GM18873 (cell line): ENCODE results near the gene ITPKB.

Source experiments
- ATAC-seq: cut with Tn5 transposase; IDR thresholded peaks from one replicate; pipeline ENCODE4 v1.9.1; 2021; ENCODE audit warnings: mild to moderate bottlenecking, moderate library complexity, moderate number of reproducible peaks; ENCODE audit not compliant: unreplicated experiment, low FRiP score

The ITPKB gene

DNA sequence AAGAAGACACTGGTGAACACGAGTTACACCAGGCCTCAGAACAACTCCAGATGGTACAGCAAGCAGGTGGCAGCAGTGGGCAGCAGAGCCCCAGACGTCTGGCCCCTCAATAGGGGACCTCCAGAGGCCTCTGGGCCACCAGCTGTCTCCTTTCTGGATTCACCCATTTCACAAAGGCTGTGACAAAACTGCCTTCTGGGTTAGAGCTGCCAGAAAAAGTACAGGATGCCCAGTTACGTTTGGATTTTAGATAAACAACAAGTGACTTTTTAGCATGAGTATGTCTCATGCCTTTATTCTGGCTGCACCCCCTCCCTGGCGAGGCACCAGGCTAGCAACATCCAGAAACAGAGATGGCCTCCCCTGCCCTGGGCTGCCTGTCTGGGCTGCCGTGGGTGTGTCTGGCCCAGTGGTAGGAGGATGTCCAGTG is 30.1 kb downstream of the ITPKB start:
- no peak for ATAC-seq

DNA sequence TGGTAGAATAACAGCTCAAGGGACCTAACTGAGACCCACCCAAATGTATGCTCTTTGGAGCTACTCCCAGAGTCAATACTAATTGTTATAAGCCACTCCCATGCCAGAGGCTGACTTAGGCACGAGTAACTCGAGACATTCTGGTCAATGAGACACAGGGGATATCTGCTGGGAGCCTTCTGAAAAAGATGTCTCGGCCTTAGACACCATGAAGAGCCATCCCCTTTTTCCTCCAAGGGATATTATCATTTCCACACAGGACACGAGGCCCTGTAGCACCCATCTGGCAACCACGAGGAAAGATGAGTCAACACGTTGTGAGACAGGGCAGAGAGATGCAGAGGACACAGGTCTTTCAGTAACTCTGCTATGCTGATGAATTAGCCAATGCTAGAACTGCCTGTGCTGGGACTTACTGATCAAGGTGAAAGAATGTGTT is 30.7 kb downstream of the ITPKB start:
- ATAC-seq = no peak

DNA sequence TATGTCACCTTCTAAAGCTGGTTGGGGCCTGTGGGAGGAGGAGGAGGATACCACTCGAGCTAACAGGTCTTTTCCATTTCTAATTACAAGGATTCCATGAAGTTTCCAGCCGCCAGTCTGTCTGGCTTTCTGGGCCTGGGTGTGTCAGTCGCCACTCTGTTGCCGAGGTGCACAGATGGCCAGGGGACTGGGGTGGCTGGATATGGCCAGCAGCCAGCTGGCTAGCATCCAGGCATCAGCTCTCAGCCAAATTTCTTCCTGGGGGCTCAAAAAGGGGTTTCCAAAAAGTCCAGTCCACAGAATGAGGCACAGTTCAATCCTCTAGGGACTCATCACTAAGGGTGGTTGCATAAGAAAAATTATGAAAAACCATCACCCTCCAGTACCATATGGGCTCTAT is 32.4 kb downstream of the ITPKB start:
- no peak for ATAC-seq

DNA sequence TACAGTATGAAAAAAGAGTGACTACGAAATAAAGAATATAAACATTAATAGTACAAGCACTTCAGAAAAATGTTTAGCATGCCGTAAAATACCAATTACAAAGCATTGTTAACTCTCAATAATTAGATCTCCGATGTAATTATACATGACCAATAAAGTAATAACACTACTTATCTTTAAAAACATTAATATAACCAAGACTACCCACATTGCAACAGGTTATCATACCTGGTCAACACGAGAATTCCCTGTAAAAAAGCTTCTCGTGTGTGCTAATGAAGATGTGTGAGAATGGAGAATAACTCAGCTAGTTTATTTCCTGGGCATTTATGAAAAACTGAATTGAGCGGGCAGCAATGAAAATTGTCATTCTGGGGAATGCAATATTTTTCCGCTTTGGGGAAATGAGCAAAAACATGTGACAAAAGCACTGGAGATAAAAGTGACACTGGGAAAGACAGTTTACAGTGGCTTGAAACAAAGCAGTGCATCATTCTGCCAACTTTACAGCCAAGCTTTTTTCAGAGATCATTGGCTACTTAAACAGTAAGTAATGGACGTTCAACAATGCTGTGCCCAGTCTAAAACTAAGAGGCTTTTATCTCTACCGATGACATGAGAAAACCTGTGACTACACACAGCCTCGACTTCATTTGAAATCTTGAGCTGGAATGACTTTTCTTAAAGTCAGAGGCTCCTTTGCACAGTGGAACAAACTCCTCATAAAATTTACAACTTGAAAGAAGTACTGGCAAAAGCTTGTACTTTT is 34.7 kb downstream of the ITPKB start:
- no peak for ATAC-seq

DNA sequence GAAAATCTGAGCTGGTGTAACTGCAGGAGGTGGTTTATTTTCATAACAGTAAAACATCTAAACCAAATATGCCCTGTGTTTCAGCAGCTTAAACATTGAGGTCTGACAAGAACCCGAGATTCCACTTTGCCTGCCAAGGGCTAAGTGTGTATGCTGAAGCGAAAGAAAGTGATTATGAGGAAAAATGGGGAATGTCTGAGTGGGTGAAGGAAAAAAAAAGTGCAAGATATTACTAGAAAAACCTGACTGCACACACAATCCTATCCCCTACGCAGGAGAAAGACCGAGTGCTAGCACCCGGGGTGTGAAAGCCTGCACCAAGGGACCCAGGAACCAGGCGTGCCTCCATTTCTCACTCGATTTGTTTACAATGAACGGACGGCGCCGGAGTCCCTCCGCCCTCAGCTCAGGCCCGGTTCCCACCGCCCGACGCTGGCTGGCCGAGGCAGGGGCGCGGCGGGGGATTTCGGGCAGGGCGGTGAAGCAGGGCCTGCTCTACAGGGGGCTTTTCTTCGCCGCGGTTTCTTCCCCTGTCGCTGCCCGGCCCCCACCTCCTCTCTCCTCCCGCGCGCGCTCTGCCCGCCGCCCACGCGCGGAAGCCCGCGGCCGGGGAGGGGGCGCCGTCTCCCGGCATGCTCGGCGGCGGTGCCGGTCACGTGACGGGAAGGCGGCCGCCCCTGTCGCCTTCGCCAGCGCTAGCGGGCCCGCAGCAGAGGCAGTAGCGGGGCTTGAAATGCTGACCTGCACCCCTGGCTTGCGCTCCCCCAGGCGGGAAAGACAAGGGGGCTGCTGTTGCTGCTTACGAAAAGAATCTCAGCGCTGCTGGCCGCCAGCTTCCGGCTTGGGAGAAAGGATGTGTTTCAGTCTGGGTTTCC is 35.9 kb downstream of the ITPKB start:
- ATAC-seq = no peak

DNA sequence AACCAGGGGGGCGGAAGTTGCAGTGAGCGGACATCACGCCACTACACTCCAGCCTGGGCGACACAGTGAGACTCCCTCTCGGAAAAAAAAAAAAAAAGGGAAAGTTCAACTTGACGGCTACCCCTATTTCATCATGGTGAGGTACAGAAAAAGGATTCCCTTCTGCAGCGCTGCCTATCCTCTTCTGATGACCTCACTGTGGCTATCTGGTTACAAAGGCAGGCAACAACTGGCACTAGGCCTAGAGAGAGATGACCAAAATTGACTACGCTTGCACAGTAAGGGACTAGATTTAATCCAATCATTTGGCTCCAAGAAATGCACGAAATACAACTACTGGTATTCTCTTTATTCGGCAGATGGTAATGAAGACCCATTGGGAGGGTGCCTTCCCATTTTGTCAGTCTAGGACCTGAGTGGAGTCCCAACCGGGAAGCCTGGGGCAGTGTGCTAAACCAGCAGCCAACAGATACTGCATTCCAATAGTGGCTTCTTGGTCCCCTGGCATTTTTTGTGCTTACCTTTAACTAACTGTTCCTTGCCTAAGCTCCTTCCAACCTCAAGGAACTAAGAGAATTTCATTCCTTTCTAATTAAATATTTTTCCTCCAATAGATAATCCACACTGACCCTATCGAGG is 36.6 kb downstream of the ITPKB start:
- ATAC-seq = no peak

DNA sequence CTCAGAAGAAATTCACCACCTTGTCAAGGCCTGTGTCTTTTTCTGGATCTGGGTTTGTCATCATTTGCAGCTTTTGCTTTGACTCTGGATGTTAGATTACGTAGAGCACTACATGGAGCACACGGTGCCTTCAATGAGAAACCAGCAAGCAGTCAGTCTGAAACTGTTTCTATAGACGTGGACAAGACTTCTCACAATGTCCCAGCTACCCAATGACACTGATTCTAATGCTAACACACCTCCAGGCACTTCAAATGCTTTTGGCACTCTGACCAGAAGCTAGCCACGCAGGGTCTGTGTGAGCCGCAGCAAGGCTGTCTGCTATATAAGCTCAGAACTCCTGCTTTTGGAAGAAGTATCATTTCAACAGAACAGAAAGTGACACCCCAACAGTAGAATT is 38.2 kb downstream of the ITPKB start:
- no peak for ATAC-seq

DNA sequence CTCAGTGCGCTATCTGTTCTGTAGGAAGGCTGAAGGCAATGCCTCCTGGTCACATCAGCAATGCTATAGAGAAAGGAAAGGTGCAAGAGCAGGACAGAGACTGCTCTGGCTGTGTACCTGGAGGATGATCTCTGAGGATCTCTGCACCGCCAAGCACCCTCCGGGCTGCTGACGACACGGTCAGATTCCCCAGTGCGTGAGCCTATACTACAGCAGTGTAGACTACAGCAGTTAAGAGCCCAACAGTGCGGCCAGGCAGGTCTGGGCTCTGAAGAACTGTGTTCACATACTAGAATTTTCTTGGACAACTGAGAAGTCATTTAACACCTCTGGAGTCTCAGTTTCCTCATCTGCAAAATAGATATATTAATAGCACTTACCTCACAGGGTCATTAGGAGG is 39.9 kb downstream of the ITPKB start:
- ATAC-seq = no peak

DNA sequence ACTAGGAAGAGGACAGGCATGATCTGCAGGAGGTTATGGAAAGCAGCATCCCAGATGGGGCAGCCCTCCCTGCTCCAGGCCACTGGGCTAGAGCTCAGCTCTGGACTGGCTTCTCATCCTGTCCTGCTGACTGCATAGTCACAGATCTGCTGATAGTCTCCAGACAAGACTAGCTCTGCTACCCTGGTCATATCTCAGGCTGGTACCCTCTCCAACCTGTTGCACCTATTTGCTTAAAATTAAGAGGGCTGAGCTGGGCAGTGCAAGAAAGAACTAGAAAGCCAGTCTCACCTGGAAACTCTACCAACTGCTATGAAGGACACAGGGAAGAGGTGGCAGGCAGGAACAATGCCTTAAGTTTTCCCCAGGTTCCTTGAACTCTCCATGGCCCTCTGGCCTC is 40.4 kb downstream of the ITPKB start:
- ATAC-seq = no peak

DNA sequence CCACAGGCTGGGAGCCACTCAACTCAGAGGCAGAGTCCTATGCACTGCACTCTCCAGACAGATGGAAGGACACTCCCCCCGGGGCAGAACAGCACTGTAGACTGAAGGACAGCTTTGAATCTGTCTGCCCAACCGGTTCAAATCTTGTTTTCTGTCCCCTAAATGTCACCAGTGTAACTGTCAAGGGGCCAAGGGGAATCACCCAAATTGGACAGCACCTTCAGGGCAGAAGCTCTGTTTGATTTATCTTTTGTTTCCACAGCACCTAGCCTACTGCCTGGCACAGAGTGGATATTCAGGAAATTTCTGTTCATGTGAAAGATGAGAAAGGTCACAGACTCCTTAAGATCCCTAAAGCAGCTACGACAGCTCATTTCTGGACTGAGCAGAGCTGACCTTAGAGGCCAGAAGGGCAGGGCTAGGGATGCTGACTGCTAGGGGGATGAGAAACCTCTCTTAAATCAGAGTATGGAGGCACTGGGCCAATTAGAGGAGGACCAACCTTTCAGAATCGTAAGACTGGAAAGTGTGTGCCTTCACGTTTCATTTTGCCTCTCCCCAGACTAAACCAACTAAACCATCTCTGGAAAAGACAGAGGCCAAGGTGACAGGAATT is 41.0 kb downstream of the ITPKB start:
- no peak for ATAC-seq

DNA sequence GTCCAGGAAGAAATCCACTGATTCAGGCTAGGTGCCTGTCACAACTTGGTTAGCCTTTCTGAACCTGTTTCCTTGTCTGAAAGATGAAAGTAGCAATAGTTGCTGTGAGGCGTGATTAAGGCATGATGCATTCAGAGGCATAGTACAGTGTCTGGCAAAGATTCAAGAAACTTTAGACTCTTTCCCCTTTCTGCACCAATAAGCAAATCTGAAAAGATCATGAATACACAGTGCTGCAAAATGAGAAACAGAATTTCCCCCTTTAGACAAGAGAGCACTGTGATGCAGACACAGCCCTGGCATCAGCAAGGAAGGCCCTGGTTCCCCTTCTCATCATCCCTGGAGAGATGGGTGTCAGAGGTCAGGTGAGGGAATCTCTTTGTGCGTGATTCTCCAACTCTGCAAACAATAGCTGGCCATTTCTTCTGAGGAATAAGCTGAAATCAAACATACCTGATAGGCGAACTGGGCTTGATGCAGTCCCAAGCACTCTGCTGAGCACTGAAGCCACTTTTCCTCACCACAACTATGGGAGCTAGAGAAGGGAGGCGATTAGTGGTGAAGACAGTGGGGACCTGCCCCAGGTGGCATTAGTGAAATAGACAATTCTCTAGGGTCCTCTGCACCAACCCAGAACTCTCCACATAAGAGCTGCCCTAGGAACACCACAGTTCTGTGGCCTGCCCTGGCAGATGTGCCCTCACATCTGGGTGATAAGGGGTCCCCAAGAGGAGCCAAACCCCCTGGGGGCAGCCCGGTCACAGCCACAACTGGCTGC is 41.7 kb downstream of the ITPKB start:
- no peak for ATAC-seq

DNA sequence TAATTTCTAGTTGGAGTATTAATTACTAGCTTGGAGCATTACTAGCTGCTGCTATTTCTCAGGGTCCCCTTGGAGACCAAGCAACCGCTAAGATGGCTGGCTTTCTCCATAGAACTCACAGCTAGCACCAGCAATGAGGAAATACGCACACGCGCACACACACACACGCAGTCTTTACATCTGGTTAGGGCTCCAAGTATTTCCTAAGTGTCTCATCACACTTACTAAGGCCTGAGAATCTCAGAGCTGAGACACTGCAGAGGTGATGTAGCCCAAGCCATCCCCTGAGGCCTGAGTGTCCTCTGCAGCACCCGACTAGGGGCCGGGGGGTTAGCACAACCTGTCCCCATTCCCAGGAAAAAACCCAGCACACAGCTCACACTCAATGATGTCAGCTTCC is 42.5 kb downstream of the ITPKB start:
- no peak for ATAC-seq

DNA sequence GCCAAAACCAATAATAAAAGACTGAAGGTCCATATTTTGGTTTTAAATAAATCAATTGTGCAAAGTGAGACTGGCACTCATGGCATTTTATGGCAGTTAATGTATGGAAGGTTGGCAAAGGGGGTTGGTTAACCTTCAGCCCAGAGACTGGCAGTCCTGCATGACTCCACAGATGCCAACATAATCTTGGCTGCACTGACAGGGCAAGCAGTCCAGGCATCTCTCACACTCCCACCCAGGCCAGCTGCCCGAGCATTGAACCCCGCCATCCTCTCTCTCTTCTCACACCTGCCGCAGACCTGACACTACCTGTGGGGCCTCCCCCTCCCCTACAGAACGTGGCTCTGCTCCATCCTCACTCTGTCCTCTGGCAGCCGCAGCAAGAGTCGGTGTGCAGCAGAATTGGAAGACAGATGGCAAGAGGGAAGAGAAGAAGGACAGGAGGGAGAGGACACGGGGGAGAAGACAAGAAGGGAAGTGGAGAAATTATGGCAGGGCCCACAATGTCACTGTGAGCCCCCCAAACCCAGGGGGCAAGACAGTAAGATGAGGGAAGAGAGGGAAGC is 43.7 kb downstream of the ITPKB start:
- no peak for ATAC-seq

DNA sequence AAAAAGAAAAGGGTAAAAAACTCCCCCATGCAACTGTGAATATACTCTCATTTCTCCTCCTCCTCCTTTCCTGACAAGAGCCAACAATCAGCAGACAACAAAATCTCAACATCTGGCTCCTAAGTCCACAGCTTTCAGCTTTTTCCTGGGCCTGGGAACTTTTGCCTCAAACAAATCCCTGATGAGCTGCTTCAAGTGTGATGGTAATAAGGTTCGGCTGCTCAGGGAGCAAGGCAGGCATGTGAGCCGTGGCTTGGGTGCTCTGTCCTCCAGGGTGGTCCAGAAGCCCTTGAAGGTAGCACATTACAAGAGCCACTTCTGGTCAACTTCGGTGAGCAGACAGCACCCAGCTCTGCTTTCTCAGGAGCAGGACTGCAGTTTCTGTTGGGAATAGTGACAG is 46.3 kb downstream of the ITPKB start:
- no peak for ATAC-seq

DNA sequence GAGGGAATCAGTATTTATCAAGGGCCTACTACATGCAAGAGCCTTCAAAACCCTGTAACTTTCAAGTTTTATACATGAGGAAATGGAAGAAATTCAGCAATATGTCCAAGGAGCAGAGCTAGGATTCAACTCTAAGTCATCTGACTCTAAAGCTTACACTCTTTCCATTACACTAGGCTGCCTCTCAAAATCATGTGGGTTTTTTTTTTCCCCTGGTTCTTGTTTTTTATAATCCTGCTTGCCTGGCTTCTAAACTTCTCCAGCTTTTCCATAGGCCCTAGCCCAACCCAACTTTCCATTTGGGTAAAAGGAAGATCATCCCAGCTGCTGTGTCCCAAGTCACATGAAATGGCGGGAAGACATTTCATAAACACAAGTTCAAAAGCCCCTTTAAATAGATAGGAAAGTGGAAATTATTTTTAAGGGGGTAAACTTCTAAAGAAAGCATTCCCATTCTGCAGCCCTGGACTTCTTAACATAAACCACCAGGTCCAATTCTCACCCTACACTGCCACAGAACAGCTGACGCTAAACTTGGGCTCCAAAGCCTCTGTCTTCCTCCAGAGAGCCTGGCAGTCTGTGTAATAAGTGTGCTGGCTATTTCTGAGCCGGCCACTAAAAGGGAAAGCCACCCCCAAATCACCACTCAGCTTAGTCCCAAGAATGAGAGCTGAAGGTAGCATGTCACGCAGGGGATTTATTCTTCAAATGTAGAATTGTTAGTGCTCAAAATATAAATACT is 46.9 kb downstream of the ITPKB start:
- no peak for ATAC-seq

DNA sequence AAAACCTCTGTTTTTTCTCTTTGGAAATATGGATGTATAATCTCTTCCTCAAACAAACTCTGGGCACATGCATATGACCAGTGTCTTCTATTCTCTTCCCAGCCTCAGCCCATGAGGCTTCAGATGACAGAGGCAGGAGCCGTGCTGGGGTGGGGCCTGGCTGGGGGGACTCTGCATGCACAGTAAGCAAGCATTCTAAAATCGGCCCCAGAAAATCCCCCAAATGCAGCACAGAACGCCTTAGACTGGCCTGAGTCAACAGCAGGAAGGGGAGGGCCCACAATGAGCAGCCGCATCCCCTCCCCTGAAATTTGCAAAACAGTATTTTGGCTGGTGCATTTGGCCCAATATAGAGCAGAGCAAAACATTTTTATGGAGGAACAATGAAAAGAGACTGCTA is 47.8 kb downstream of the ITPKB start:
- no peak for ATAC-seq

DNA sequence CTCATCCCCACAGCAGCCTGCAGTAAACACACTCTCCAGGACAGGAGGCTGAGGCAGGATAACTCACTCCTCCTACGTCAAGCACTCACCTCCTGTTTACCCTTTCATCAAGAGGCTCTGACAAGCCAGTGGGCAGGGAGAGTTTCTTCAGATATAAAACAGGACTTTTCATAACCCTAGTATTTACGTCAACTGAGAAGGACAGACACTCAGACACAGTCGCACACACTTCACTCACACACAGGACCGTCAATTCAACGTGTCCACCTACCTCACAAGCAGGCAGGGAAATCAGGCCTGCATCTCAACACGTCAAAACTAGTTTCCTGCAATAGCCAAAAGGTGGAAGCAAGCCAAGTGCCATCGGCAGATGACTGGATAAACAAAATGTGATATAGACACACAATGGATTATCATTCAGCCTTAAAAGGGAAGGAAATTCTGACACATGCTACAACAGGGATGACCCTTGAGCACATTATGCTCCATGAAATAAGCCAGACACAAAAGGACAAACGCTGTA is 48.6 kb downstream of the ITPKB start:
- no peak for ATAC-seq

DNA sequence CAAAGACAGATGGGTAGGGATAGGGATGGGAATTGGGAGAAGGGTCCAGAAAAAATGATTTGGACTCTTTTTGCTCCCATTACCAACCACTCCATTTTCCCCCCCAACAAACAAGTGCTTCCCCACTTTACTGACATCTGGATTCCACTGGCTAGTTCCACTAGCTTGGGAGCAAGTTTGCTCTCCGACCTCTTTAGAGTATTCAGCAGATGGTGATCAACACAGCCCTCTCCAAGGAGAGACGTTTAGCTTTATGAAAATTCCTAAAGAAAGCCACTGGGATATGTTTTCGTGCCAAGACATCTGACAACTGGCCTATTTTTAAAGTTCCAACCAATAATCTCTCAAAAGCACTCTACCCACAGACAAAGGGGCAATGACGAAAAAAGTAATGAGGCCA is 50.3 kb downstream of the ITPKB start:
- no peak for ATAC-seq
